Mucosa of rectum (tissue), 2 donors: ENCODE measurements around the gene FGF11.

ENCODE experiments used
- H3K27ac ChIP-seq, 2 donors: one replicate each; pipeline ENCODE4 v1.7.0; 2013; ENCODE audit warnings: inconsistent platforms in 2 of 2, low read depth in 2 of 2, low read length in 2 of 2
- H3K27me3 ChIP-seq, 2 donors: one replicate each; pipeline ENCODE4 v1.7.0; 2013; ENCODE audit warnings: low read length in 2 of 2; ENCODE audit not compliant: control insufficient read depth in 2 of 2, insufficient read depth in 2 of 2
- H3K36me3 ChIP-seq, 2 donors: one replicate each; pipeline ENCODE4 v1.7.0; 2013; ENCODE audit warnings: low read length in 2 of 2; ENCODE audit not compliant: control insufficient read depth in 2 of 2, insufficient read depth in 2 of 2
- H3K4me1 ChIP-seq, 2 donors: one replicate each; pipeline ENCODE4 v1.7.0; 2013; ENCODE audit warnings: low read length in 2 of 2, mild to moderate bottlenecking in 1 of 2; ENCODE audit not compliant: control insufficient read depth in 2 of 2, insufficient read depth in 2 of 2
- H3K4me3 ChIP-seq, 2 donors: one replicate each; pipeline ENCODE4 v1.7.0; 2013; ENCODE audit warnings: low read length in 2 of 2
- H3K9ac ChIP-seq, 2 donors: one replicate each; pipeline ENCODE4 v1.7.0; 2013; ENCODE audit warnings: low read length in 2 of 2, low read depth in 1 of 2, mild to moderate bottlenecking in 1 of 2
- H3K9me3 ChIP-seq, 2 donors: one replicate each; pipeline ENCODE4 v1.7.0; 2013; ENCODE audit warnings: low read length in 2 of 2; ENCODE audit not compliant: control insufficient read depth in 2 of 2
- donor health status: healthy.
- donor health status: Normal muscosa, but diverticular disease.

Gene FGF11

GRCh38 chr17:7408863-7409262 lies 30.4 kb upstream of the FGF11 start:
- no peak overlapping the region for H3K4me3 ChIP-seq
- no peak overlapping the region for H3K9ac ChIP-seq
- H3K36me3 ChIP-seq = no peaks in the 10 kb centered on the region
- no peak overlapping the region for H3K27ac ChIP-seq
- H3K9me3 ChIP-seq = no peaks in the 10 kb centered on the region
- no peaks in the 10 kb centered on the region for H3K4me1 ChIP-seq
- peaks cover 0 to 12% of the 10 kb centered on the region in 2 donors for H3K27me3 ChIP-seq

- Histone ChIP-seq H3K9me3 (no peaks in the 10 kb centered on the region), H3K4me3 (no peak overlapping the region), H3K36me3 (no peaks in the 10 kb centered on the region), H3K4me1 (no peaks in the 10 kb centered on the region), H3K27me3 (peaks cover 0 to 12% of the 10 kb centered on the region in 2 donors), H3K27ac (no peak overlapping the region), H3K9ac (no peak overlapping the region)
Measured at GRCh38 chr17:7409716-7410115, 29.6 kb upstream of the FGF11 start.

GRCh38 chr17:7410634-7411426 lies 28.5 kb upstream of the FGF11 start:
- Histone ChIP-seq H3K36me3 (no peaks in the 10 kb centered on the region), H3K9ac (no peak overlapping the region), H3K4me1 (no peaks in the 10 kb centered on the region), H3K27ac (no peak overlapping the region), H3K9me3 (no peaks in the 10 kb centered on the region), H3K27me3 (peaks cover 0 to 8% of the 10 kb centered on the region in 2 donors), H3K4me3 (no peak overlapping the region)

GRCh38 chr17:7411427-7411750 lies 27.9 kb upstream of the FGF11 start:
- Histone ChIP-seq H3K9me3 (no peaks in the 10 kb centered on the region), H3K27me3 (peaks cover 0 to 3% of the 10 kb centered on the region in 2 donors), H3K4me1 (no peaks in the 10 kb centered on the region), H3K9ac (no peak overlapping the region), H3K36me3 (no peaks in the 10 kb centered on the region), H3K27ac (no peak overlapping the region), H3K4me3 (no peak overlapping the region)

GRCh38 chr17:7413346-7413985 lies 25.8 kb upstream of the FGF11 start:
- H3K9ac ChIP-seq = no peak overlapping the region

GRCh38 chr17:7414837-7415236 lies 24.5 kb upstream of the FGF11 start:
- H3K36me3 ChIP-seq = no peaks in the 10 kb centered on the region
- no peaks in the 10 kb centered on the region for H3K27me3 ChIP-seq
- no peak overlapping the region for H3K27ac ChIP-seq
- H3K4me1 ChIP-seq = no peaks in the 10 kb centered on the region
- H3K9ac ChIP-seq = no peak overlapping the region
- H3K9me3 ChIP-seq = no peaks in the 10 kb centered on the region
- no peak overlapping the region for H3K4me3 ChIP-seq

More at GRCh38 chr17:7413346-7413985, 25.8 kb upstream of the FGF11 start:
- Histone ChIP-seq H3K27me3 (no peaks in the 10 kb centered on the region), H3K27ac (no peak overlapping the region), H3K4me1 (no peaks in the 10 kb centered on the region), H3K4me3 (no peak overlapping the region), H3K36me3 (no peaks in the 10 kb centered on the region), H3K9me3 (no peaks in the 10 kb centered on the region)

GRCh38 chr17:7415784-7416183 lies 23.5 kb upstream of the FGF11 start:
- H3K27me3 ChIP-seq = no peaks in the 10 kb centered on the region
- no peaks in the 10 kb centered on the region for H3K36me3 ChIP-seq
- no peaks in the 10 kb centered on the region for H3K9me3 ChIP-seq
- no peaks in the 10 kb centered on the region for H3K4me1 ChIP-seq
- no peak overlapping the region for H3K4me3 ChIP-seq
- no peak overlapping the region for H3K27ac ChIP-seq
- no peak overlapping the region for H3K9ac ChIP-seq

- no peaks in the 10 kb centered on the region for H3K4me1 ChIP-seq
- no peaks in the 10 kb centered on the region for H3K27me3 ChIP-seq
- no peak overlapping the region for H3K9ac ChIP-seq
- H3K4me3 ChIP-seq = no peak overlapping the region
- H3K9me3 ChIP-seq = no peaks in the 10 kb centered on the region
- no peaks in the 10 kb centered on the region for H3K36me3 ChIP-seq
- no peak overlapping the region for H3K27ac ChIP-seq
Measured at GRCh38 chr17:7416323-7416722, 23.0 kb upstream of the FGF11 start.

- H3K27me3 ChIP-seq = no peaks in the 10 kb centered on the region
- H3K9ac ChIP-seq = no peak overlapping the region
- H3K4me1 ChIP-seq = no peaks in the 10 kb centered on the region
- H3K9me3 ChIP-seq = no peaks in the 10 kb centered on the region
- no peaks in the 10 kb centered on the region for H3K36me3 ChIP-seq
- H3K27ac ChIP-seq = no peak overlapping the region
- no peak overlapping the region for H3K4me3 ChIP-seq
Measured at GRCh38 chr17:7417056-7417655, 22.2 kb upstream of the FGF11 start.

GRCh38 chr17:7418472-7419152 lies 20.7 kb upstream of the FGF11 start:
- H3K36me3 ChIP-seq = no peaks in the 10 kb centered on the region
- H3K9ac ChIP-seq = no peak overlapping the region
- H3K4me3 ChIP-seq = no peak overlapping the region
- H3K4me1 ChIP-seq = no peaks in the 10 kb centered on the region
- H3K9me3 ChIP-seq = no peaks in the 10 kb centered on the region
- no peak overlapping the region for H3K27ac ChIP-seq
- no peaks in the 10 kb centered on the region for H3K27me3 ChIP-seq
